SU-DHL-6 (cell line): Measurements from ENCODE around the gene FUOM.

Experiments
- H2AFZ ChIP-seq: fragments of 200-600 bp; sonication (generic); 2 replicates; pipeline ENCODE4 v1.6.1; 2014; ENCODE audit warnings: low read depth, mild to moderate bottlenecking, moderate library complexity, mixed read lengths, antibody characterized with exemption, low read length; ENCODE audit not compliant: severe bottlenecking
- H3F3A ChIP-seq: fragments of 200-600 bp; shearing (Covaris generic); 2 replicates; pipeline ENCODE4 v1.6.0; 2016; ENCODE audit warnings: antibody characterized with exemption, mild to moderate bottlenecking; ENCODE audit not compliant: insufficient read depth
- H3K27ac ChIP-seq: fragments of 200-600 bp; sonication (generic); 2 replicates; pipeline ENCODE4 v1.5.1; 2016; ENCODE audit warnings: low read depth, mild to moderate bottlenecking, low read length, moderate library complexity, mixed read lengths
- H3K27me3 ChIP-seq: fragments of 200-600 bp; sonication (generic), shearing (Covaris generic); 2 replicates; pipeline ENCODE4 v1.6.0; 2014; ENCODE audit warnings: mild to moderate bottlenecking, low read length
- H3K36me3 ChIP-seq: fragments of 200-600 bp; sonication (generic); 2 replicates; pipeline ENCODE4 v1.6.1; 2014; ENCODE audit warnings: mild to moderate bottlenecking, low read length, mixed read lengths
- H3K4me2 ChIP-seq: fragments of 300-600, 200-600 bp; shearing (Covaris generic), sonication (generic); 2 replicates; pipeline ENCODE4 v1.6.0; 2014; ENCODE audit warnings: low read length, low read depth, mild to moderate bottlenecking; ENCODE audit not compliant: poor library complexity, severe bottlenecking
- H3K4me3 ChIP-seq: fragments of 200-600 bp; sonication (generic); 2 replicates; pipeline ENCODE4 v1.5.1; 2014; ENCODE audit warnings: antibody characterized with exemption, low read length, mild to moderate bottlenecking, mixed read lengths; ENCODE audit not compliant: insufficient read depth, poor library complexity, severe bottlenecking
- H3K79me2 ChIP-seq: fragments of 200-600 bp; sonication (generic); 2 replicates; pipeline ENCODE4 v1.6.1; 2014; ENCODE audit warnings: mild to moderate bottlenecking, low read length, moderate library complexity; ENCODE audit not compliant: insufficient read depth
- H3K9ac ChIP-seq: fragments of 200-600 bp; sonication (generic); 2 replicates; pipeline ENCODE4 v1.7.0; 2014; ENCODE audit warnings: mild to moderate bottlenecking, low read length
- H3K9me2 ChIP-seq: fragments of 200-600 bp; sonication (generic); replicated peaks from 2 replicates; pipeline ENCODE4 v1.6.1; 2014; ENCODE audit warnings: low read length; ENCODE audit not compliant: insufficient read depth
- H3K9me3 ChIP-seq: fragments of 200-600 bp; sonication (generic); 2 replicates; pipeline ENCODE4 v1.6.1; 2014; ENCODE audit warnings: low read length, mixed read lengths; ENCODE audit not compliant: insufficient read depth
- H4K20me1 ChIP-seq: fragments of 200-600 bp; sonication (generic); 2 replicates; pipeline ENCODE4 v1.6.1; 2014; ENCODE audit warnings: low read depth, mild to moderate bottlenecking, antibody characterized with exemption, low read length, moderate library complexity, mixed read lengths
- CTCF ChIP-seq: fragments of 200-600 bp; sonication (generic); IDR thresholded peaks from one replicate; pipeline ENCODE4 v1.5.1; 2017; ENCODE audit warnings: antibody characterized with exemption, mild to moderate bottlenecking, low read length, moderate library complexity; ENCODE audit not compliant: insufficient read depth, poor library complexity, severe bottlenecking
- EZH2phosphoT487 ChIP-seq: fragments of 200-600 bp; sonication (generic), shearing (Covaris generic); conservative IDR thresholded peaks from 2 replicates; pipeline ENCODE4 v1.6.1; 2018; ENCODE audit warnings: mild to moderate bottlenecking, antibody characterized with exemption, low read length, moderate library complexity, mixed read lengths

FUOM gene

DNA sequence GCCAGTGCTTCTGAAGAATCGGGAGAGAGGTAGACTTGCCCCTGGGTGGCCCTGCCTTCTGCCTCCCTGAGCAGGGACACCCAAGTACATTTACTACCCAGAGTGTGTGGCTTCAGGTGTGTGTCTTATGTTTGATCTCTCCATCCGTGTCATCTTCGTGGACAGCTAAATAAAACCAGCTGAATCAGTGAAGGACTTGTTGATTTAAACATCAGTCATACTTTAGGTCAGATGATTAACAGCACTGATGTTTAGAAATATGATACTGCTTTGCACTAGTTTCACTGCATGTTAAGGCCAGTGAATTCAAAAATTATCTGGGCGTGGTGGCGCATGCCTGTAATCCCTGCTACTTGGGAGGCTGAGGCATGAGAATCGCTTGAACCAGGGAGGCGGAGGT is 40.1 kb upstream of the FUOM start:
- H4K20me1 ChIP-seq, result no peaks in the 10 kb centered on the region
- peaks cover 22% of the 10 kb centered on the region for H3K79me2 ChIP-seq
- H3K4me2 ChIP-seq, result no peak overlapping the region
- no peaks in the 10 kb centered on the region for H3K9me3 ChIP-seq
- H3K36me3 ChIP-seq, result no peaks in the 10 kb centered on the region
- TF ChIP-seq CTCF, result no peak
- TF ChIP-seq EZH2phosphoT487, result no peak
- no peak overlapping the region for H3K27ac ChIP-seq
- H2AFZ ChIP-seq, result no peak overlapping the region
- H3K9me2 ChIP-seq, result no peaks in the 10 kb centered on the region
- no peak overlapping the region for H3K4me3 ChIP-seq
- no peaks in the 10 kb centered on the region for H3K27me3 ChIP-seq
- no peak overlapping the region for H3K9ac ChIP-seq
- H3F3A ChIP-seq, result peaks cover 7% of the 10 kb centered on the region; the same call in 1 of the 2 replicates

DNA sequence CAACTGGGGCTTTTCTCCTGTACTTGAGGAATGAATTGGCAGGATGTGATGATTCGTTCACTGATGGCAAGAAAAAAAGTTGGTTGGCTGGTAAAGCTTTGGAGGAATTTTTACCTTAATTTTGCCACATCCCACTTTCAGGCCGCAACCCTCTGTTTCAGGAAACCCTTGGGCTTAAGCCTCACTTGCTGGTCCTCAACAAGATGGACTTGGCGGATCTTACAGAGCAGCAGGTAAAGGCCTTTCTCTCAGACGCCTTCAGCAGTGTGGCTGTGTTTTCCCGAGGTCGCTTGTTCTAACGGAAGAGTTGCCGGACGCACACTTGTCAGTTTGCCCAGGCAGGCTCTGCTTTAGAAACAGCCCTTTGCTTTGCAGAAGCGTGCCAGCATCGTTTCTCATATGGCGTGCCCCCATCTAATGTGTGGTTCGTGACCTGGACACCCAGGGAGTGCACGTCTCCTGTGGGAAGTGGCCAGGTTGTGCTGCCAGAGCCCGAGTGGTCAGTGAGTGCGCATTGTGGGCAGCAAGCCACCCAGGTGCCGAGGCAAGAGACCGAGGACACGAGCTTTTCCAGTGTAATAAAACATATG is 38.3 kb upstream of the FUOM start:
- Histone ChIP-seq H3K4me3 (no peak overlapping the region), H2AFZ (no peak overlapping the region), H3K27ac (no peak overlapping the region), H3K27me3 (no peaks in the 10 kb centered on the region), H3K9me3 (no peaks in the 10 kb centered on the region), H3K9me2 (no peaks in the 10 kb centered on the region), H3K36me3 (no peaks in the 10 kb centered on the region), H3F3A (peaks cover 7% of the 10 kb centered on the region; the same call in 1 of the 2 replicates), H3K4me2 (no peak overlapping the region), H3K9ac (no peak overlapping the region), H3K79me2 (peaks cover 22% of the 10 kb centered on the region), H4K20me1 (no peaks in the 10 kb centered on the region)
- TF ChIP-seq CTCF (no peak), EZH2phosphoT487 (no peak)

DNA sequence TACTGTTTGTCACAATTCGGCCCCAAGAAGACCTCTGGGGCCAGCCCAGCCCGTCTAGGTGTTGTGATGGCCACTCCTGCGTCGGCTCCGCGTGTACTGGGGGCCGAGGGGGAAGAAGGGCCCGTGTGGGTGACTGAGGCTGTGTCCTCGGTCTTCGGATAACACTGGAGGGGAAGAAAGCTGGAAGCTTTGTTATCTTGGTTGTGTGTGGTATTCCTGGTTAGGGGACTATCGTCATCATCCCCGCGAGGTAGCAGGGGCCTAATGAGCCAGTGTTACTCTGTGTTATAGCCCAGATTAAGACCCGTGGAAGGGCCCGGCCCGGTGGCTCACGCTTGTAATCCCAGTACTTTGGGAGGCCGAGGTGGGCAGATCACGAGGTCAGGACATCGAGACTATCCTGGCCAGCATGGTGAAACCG is 37.0 kb upstream of the FUOM start:
- H3K27me3 ChIP-seq, result no peaks in the 10 kb centered on the region
- H3K36me3 ChIP-seq, result no peaks in the 10 kb centered on the region
- no peaks in the 10 kb centered on the region for H3K9me2 ChIP-seq
- peaks cover 13% of the 10 kb centered on the region for H3F3A ChIP-seq
- H3K27ac ChIP-seq, result peak overlapping the region; percentile 42
- H2AFZ ChIP-seq, result peak overlapping the region; percentile 90
- H3K9me3 ChIP-seq, result no peaks in the 10 kb centered on the region
- H3K4me3 ChIP-seq, result peak overlapping the region; percentile 73
- H3K4me2 ChIP-seq, result peak overlapping the region; percentile 86
- TF ChIP-seq EZH2phosphoT487, result no peak
- TF ChIP-seq CTCF, result no peak
- H3K9ac ChIP-seq, result peak overlapping the region; percentile 93
- peaks cover 22% of the 10 kb centered on the region for H3K79me2 ChIP-seq
- H4K20me1 ChIP-seq, result no peaks in the 10 kb centered on the region
